Esophagus muscularis mucosa (tissue), 4 donors: ENCODE data around the gene IL10.

Experiments used
- EP300 ChIP-seq: sonication (generic); formaldehyde crosslinking; IDR thresholded peaks from one replicate; pipeline ENCODE4 v1.6.1; 2017; ENCODE audit warnings: antibody characterized with exemption
- POLR2A ChIP-seq: fragments of 450-650 bp; IDR thresholded peaks from one replicate; pipeline ENCODE4 v1.6.1; 2017; ENCODE audit warnings: antibody characterized with exemption, moderate library complexity, mild to moderate bottlenecking, low read depth
- POLR2AphosphoS5 ChIP-seq, 2 donors: sonication (generic); formaldehyde crosslinking; IDR thresholded peaks; one replicate each; pipeline ENCODE4 v1.6.1; 2017; ENCODE audit warnings: antibody characterized with exemption in 2 of 2
- TF ChIP-seq, protein P1 (sequence below), 3 experiments: fragments of 200-600 bp in 2 of 3; fragments of 450-650 bp in 1 of 3; sonication (generic) in 2 of 3; IDR thresholded peaks; one replicate each; pipeline ENCODE4 v1.5.1; 2017 to 2019; ENCODE audit warnings: antibody characterized with exemption in 3 of 3, mild to moderate bottlenecking in 2 of 3, moderate library complexity in 1 of 3

DNA sequence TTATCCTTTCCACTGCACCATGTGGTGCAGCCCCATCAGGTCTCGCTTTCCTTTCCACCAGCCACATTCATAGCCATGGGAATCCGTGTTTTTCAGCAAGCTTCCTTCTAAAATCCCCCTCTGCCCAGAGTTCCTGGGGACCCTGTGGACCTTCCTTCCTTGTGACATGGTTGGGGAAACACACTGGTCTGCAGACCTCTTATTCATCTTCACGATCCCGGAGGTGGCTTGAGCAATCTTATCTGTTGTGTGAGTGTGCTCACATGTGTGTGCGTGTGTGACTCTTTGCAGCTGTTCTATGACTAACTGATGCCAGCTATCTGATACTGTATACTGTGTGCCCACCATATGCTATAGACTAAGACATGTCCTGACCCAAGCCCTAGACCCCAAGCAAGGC lies 15.6 kb upstream of the IL10 start:
- TF ChIP-seq, protein P1, sequence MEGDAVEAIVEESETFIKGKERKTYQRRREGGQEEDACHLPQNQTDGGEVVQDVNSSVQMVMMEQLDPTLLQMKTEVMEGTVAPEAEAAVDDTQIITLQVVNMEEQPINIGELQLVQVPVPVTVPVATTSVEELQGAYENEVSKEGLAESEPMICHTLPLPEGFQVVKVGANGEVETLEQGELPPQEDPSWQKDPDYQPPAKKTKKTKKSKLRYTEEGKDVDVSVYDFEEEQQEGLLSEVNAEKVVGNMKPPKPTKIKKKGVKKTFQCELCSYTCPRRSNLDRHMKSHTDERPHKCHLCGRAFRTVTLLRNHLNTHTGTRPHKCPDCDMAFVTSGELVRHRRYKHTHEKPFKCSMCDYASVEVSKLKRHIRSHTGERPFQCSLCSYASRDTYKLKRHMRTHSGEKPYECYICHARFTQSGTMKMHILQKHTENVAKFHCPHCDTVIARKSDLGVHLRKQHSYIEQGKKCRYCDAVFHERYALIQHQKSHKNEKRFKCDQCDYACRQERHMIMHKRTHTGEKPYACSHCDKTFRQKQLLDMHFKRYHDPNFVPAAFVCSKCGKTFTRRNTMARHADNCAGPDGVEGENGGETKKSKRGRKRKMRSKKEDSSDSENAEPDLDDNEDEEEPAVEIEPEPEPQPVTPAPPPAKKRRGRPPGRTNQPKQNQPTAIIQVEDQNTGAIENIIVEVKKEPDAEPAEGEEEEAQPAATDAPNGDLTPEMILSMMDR (IDR thresholded peaks at IDR 0.05): no peak
- no peak for TF ChIP-seq POLR2AphosphoS5 (IDR thresholded peaks at IDR 0.05)
- no peak for TF ChIP-seq POLR2A
- TF ChIP-seq EP300: no peak
